ENCODE measurements around the gene PYGB. TPM values are rescaled to one million over a fixed set of nuclear protein-coding genes. Genes with fewer than 3 reads are reported as not detected.

PYGB gene
- total RNA-seq, 2 experiments from 2014 or later, result 37.2 to 39.8 TPM

DNA sequence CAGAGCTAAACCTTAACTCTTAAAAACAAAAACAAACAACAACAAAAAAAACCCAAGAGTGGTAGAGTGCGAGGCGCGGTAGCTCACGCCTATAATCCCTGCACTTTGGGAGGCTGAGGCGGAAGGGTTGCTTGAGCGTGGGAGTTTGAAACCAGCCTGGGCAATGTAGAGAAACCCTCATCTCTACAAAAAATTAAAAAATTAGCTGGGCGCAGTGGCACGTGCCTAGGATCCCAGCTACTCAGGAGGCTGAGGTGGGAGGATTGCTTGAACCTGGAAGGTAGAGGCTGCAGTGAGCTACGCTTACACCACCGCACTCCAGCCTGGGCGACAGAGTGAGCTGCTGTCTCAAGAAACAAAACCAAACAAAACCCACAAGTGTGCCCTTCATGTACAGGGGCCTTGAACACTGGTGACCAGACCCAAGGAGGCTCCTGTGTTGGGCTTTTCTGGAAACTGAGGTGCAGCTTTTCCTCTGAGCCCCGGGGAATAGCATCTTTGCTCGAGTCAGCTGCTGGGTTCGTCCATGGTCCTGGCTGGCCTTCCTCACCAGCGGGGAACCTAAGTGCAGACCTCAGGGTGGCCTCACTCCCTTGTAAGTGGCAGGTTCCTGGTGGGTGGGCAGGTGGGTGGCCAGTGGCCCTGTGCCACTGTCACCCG, 39.9 kb downstream of the PYGB start:
- POLR2A ChIA-PET, result no interaction called here
- CTCF ChIA-PET, result no interaction called here

DNA sequence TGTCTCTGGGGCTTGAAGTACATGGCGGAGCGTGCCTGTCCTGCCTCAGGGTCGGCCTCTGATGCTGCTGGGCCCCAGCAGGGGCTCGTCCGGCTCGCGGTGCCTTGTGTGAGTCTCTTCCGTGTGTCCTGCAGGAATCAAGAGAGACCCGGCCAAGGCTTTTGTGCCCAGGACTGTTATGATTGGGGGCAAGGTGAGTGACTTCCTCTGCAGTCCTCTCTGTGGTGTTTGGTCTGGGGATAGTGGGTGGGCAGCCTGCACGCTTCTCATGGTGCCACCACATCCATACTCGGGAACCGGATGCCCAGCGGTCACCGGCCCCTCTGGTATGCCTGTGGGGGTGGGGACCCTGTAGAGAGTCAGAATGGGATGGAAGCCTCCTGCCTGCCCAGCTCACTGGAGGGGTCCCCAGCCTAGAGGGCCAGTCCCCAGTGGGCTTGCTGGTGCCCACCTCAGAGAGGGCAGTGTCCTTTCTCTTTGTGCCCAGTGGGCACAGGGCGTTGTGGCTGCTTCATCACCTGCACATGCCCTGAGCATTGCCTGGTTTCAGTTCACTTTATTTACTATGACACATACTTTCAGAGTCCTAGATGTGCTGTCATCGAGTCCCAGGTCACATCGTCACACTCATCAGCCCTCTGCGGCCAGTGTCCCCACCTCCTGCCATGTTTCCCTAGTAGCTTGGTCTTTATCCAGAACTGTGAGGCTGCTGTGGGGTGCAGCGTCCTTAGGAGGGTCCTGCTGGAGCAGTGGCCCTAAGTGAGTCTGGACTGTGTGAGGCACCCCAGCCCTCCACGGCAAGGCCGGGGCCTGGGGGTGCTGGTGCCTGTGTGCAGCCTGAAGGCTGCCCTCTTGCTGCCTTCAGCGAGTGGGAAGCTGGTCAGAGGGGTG, 40.7 kb downstream of the PYGB start:
- CTCF ChIA-PET, result no interaction called here
- POLR2A ChIA-PET, result no interaction called here

DNA sequence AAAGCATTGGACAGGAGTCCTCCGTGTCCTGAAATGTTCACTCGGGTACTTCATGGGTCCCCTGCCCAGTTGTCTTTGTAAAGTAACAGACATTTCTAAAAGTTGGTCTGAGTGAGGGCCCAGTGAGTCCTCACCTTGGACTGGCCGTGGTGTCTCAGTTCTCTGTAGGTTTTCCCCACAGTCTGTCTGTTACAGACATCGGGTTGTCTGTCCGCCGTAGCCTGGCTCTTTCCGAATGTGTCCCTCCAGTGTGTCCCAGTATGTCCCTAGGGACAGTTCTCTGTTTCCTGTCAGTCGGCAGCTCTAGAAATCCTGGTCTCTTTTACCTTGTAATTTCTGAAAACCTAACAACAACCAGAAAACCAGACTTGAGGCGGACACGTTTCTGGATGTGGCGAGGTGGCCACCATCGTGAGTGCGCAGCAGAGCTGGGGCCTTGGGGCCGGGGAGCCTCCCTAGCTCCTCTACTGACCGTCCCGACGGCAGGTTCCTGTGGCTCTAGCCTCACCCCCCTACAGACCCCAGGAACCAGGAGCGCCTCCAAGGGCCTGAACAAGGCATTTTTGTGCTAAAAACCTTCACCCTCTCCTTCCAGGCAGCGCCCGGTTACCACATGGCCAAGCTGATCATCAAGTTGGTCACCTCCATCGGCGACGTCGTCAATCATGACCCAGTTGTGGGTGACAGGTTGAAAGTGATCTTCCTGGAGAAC, 42.2 kb downstream of the PYGB start:
- POLR2A ChIA-PET, result no interaction called here
- CTCF ChIA-PET, result interaction anchor here (0.5 to 1.3 kb wide), 2 partner anchors 16 to 251 kb away, joined by 3 read pairs; no protein-coding TSS in a partner anchor

DNA sequence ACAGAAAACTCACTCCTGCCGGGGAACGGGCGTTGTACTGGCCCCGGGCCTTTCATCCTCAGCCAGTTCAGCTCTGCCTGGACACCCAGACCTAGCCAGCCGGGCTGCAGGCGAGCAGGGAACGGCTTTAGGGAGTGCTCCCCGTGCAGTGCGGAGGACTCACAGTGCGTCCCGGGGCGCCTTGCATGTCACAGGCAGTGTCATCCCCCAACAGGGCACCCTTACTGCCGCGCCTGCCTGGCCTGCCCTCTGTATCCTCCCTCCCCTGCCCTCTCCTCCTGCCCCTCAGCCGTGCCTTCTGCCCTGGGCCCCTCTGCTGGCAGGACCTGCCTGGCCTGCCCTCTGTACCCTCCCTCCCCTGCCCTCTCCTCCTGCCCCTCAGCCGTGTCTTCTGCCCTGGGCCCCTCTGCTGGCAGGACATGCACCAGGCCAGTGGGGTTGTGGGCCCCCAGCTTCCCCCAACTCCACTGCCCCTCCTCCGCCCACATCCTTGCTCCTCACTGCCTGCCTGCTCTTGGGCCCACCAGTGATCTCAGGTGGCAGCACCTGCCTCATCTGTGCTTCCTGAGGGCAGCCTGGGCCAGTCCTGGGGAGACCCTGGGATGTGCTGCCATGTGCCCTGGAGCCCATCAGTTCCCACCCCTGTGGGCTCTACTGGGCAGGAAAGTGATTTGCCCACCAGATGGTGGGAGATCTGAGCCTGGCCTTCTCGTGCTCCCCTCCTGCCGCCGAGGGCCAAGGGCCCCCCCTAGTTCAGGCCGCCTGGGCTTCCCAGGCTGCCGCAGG, 43.0 kb downstream of the PYGB start:
- CTCF ChIA-PET, result interaction anchor here (0.5 kb wide), 1 partner anchor 250 kb away, joined by 3 read pairs; no protein-coding TSS in a partner anchor
- POLR2A ChIA-PET, result no interaction called here

DNA sequence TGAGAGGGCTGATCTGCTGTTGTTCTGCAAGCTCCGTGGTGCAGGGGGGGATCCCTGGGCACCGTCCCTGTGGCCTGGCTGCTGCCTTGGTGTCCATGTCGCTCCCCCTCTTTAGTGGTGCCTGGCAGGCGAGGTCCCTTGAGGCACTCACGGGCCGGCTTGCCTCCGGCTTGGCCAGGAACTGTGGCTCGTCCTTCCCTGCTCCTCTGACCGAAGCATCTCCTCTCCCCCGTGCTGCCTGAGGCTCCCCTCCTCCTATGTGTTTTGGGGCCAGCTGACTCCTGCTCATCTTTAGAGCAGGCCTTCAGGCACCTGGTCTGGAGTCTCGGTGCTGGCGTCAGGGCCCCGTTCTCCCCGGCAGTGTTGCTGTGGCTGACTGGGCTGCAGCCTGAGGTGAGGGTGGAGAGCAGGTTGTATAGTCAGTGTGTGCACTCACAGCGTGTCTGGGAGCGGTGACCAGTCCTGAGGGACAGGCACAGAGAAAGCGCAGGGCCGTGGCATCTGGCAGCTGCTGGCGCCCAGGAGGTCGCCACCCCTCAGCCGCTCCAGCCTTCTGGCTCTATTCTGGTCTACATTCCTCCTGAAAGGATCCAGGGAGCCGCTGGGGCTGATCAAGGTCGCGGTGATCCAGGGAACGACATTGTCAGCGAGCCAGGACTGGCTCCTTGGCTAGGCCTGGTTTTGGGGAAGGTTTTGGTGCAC, 43.7 kb downstream of the PYGB start:
- ChIA-PET POLR2A (no interaction called here), CTCF (no interaction called here)

DNA sequence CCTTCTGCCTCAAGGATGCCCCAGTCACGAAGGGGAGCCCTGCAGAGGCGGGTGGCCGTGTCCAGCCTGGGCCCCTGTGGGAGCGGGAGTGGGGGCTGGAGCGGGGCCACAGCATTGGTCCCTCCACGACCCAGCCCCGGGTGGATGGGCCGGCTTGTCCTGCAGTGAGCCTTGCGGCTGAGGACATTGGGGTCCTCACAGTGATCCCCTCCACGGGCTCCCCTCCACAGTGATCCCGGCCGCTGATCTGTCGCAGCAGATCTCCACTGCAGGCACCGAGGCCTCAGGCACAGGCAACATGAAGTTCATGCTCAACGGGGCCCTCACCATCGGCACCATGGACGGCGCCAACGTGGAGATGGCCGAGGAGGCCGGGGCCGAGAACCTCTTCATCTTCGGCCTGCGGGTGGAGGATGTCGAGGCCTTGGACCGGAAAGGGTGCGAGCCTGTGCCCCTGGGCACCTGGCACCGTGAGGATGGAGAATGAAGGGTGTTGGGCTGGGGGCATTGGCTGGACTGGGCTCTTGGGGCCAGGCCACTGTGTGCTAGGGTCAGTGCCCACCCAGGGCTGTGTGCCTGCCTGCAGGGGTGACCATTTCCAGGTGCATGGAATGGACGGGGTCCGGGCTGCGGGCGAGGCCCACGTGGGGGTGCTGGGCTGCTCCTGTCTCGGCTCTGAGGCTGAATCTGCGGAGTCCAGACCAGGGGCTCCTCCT, 44.4 kb downstream of the PYGB start:
- CTCF ChIA-PET, result no interaction called here
- POLR2A ChIA-PET, result no interaction called here

DNA sequence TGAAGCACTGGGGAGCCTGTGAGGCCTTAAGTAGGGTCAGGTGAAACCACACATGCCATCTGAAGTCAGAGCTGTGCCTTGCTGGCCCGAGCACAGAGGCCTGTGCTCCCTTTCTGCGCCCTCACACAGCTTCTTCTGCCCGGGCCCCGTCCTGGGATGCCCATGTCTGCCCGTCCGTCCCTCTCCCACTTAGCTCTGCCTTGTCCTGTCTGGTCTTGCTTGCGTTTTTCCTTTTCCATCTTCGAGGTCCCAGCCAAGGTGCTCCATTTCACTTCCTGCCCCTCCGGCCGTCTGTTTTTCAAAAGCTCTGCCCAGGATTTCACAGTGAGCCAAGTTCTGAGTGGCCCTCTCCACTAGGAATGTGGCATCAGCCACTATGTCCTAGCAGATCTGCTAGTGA, 45.6 kb downstream of the PYGB start:
- CTCF ChIA-PET, result no interaction called here
- POLR2A ChIA-PET, result no interaction called here

DNA sequence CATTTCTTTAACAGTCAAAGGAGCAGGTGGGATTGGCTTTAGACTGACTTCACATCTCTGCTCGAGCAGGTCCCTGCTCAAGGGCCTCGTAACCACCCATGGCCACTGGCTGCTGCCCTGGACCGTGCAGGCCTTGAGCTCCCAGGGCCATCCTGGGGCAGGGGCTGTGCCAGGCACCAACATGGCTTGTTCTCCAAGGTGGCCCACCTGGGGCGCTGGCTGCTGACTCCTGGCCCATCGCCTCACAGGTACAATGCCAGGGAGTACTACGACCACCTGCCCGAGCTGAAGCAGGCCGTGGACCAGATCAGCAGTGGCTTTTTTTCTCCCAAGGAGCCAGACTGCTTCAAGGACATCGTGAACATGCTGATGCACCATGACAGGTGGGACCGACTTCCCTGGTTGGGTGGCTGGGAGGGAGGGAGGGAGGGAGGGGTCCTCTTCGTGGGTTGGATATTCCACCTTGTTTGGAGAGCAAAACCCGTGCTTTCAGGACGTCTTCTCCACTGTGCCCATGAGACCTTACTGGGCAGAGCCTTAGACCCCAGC, 46.1 kb downstream of the PYGB start:
- CTCF ChIA-PET, result interaction anchor here (1.4 kb wide), 2 partner anchors 105 to 114 kb away, joined by 5 to 7 read pairs; partner anchors contain the start of gene GINS1
- POLR2A ChIA-PET, result no interaction called here

DNA sequence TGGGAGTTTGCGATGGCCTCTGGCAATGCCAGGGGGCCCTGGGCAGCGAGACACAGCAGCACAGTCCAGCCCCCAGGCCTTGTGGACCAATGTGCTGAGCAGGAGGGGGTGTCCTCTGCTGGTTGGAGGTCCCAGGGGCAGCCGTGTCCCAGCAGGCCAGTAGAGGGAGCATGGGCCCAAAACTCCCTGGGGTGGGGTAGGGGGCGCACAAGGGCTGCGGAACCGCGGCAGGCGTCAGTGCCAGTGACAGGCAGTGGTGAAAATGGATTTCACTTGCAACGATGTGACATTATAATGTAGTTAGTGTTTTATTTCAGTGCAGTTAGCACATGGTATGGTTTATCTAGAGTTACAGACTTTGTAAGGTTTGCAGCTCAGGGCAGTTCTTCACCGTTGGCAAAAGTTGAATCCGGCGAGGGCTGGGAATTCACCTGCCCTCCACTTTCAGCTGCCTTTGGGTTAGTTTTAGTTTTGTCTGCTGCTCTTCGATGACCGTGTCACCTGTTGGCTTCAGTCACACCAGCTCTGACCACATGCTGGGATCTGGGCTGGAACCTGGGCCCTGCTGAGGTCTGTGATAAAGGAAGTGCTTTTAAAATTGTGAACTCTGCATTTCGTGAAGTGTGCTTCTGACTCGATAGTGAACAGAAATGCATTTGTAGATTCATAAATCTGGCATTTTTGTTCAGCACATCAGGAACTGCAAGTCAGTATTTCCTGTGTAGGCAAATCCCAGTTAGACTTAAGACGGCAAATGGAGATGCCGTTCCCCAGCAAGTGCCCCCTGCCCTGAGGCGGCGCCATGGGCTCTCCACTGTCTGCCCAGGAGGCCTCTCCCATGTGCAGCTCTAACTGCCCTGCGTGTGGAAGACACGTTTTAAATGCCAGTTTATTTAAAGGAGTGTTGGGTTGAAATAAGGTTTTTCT, 46.8 kb downstream of the PYGB start:
- ChIA-PET POLR2A (no interaction called here), CTCF (interaction anchor here (0.7 to 1.6 kb wide), 5 partner anchors 11 to 113 kb away, joined by 3 to 7 read pairs (median 4); partner anchors contain the start of gene GINS1)

DNA sequence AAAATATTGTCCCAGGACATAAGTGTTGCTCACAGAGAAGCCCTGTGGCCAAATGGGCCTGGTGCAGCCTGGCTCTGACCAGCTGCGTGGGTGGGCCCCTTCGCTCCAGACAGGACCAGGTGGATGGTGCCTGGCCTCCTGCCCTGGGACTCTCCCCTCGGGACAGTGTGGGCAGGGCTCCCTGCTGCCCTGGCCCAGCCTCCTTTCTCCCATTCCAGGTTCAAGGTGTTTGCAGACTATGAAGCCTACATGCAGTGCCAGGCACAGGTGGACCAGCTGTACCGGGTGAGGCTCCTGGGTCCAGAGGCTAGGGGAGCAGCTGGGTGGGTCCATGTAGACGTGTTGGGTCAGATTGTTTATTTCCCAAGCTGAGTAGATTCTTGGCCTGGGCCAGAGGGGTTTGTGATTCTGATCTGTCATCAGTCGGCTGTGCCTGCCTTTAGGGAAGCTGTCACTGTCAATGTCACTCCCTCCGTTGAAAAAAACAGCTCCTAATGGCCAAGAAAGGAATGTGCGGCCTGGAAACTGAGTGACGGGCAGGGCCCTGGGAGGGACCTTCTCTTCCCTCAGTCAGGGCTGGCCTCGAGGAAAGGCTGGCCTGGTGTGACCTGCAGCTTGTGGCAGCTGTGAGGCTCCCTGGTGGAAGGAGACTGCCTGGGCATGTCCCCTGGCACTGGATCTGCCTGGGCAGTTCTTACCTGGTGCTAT, 47.7 kb downstream of the PYGB start:
- ChIA-PET POLR2A (no interaction called here), CTCF (interaction anchor here (1.0 to 1.6 kb wide), 4 partner anchors 12 to 112 kb away, joined by 3 to 5 read pairs (median 4); partner anchors contain the start of gene GINS1)

DNA sequence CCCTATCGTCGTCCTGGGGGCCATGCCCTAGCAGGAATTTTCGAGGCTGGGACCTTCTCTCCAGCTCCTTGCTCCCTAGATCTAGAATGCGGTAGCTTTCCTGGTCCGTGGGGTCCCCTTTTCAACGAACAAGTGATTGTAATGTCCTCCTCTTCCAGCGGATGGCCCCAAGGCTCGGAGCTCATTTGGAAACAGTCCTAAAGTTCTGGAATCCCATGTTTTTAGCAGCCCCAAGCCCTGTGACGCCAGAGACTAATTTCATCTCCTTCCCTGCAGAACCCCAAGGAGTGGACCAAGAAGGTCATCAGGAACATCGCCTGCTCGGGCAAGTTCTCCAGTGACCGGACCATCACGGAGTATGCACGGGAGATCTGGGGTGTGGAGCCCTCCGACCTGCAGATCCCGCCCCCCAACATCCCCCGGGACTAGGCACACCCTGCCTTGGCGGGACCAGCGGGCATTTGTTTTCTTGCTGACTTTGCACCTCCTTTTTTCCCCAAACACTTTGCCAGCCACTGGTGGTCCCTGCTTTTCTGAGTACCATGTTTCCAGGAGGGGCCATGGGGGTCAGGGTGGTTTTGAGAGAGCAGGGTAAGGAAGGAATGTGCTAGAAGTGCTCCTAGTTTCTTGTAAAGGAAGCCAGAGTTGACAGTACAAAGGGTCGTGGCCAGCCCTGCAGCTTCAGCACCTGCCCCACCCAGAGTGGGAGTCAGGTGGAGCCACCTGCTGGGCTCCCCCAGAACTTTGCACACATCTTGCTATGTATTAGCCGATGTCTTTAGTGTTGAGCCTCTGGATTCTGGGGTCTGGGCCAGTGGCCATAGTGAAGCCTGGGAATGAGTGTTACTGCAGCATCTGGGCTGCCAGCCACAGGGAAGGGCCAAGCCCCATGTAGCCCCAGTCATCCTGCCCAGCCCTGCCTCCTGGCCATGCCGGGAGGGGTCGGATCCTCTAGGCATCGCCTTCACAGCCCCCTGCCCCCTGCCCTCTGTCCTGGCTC, 48.5 kb downstream of the PYGB start:
- ChIA-PET POLR2A (interaction anchor here (0.6 kb wide), 1 partner anchor 62 kb away, joined by 3 read pairs; no protein-coding TSS in a partner anchor), CTCF (interaction anchor here (1.1 to 1.6 kb wide), 3 partner anchors 13 to 103 kb away, joined by 3 to 4 read pairs (median 4); no protein-coding TSS in a partner anchor)

DNA sequence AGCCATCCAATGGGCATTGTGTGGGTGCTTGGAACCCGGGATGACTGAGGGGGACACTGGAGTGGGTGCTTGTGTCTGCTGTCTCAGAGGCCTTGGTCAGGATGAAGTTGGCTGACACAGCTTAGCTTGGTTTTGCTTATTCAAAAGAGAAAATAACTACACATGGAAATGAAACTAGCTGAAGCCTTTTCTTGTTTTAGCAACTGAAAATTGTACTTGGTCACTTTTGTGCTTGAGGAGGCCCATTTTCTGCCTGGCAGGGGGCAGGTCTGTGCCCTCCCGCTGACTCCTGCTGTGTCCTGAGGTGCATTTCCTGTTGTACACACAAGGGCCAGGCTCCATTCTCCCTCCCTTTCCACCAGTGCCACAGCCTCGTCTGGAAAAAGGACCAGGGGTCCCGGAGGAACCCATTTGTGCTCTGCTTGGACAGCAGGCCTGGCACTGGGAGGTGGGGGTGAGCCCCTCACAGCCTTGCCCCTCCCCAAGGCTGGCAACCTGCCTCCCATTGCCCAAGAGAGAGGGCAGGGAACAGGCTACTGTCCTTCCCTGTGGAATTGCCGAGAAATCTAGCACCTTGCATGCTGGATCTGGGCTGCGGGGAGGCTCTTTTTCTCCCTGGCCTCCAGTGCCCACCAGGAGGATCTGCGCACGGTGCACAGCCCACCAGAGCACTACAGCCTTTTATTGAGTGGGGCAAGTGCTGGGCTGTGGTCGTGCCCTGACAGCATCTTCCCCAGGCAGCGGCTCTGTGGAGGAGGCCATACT, 49.4 kb downstream of the PYGB start:
- ChIA-PET POLR2A (no interaction called here), CTCF (interaction anchor here (1.1 kb wide), 1 partner anchor 74 kb away, joined by 4 read pairs; no protein-coding TSS in a partner anchor)

DNA sequence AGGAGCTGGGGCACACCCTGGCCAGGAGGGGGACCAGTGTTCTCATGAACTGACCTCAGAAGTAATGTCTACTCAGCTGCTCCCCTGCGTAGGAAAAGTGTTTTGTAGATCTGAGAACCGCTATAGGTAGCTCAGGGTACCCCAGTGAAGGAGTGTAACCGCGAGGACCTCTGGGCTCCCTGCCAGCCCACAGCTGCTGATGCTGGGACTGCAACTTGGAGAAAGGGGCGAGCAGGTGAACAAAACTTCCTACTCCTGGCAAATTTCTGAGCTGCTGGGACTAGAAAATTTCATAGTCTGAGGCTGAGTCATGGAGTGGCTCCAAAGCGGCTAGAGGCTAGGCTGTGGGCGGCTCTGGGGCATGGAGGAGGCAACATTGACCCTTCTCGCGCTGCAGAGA, 51.9 kb downstream of the PYGB start:
- POLR2A ChIA-PET, result interaction anchor here (0.5 kb wide), 1 partner anchor 79 kb away, joined by 3 read pairs; no protein-coding TSS in a partner anchor
- CTCF ChIA-PET, result interaction anchor here (0.8 to 1.5 kb wide), 2 partner anchors 100 to 304 kb away, joined by 3 read pairs; no protein-coding TSS in a partner anchor

Data from activated CD8-positive, alpha-beta memory T cell treated with anti-CD3 and anti-CD28 coated beads for 36 hours (primary cell).